ENCODE data around the gene CARNS1.
A peak's percentile ranks its signal among the peaks of the same experiment; 100 is the strongest.

CARNS1 gene

DNA sequence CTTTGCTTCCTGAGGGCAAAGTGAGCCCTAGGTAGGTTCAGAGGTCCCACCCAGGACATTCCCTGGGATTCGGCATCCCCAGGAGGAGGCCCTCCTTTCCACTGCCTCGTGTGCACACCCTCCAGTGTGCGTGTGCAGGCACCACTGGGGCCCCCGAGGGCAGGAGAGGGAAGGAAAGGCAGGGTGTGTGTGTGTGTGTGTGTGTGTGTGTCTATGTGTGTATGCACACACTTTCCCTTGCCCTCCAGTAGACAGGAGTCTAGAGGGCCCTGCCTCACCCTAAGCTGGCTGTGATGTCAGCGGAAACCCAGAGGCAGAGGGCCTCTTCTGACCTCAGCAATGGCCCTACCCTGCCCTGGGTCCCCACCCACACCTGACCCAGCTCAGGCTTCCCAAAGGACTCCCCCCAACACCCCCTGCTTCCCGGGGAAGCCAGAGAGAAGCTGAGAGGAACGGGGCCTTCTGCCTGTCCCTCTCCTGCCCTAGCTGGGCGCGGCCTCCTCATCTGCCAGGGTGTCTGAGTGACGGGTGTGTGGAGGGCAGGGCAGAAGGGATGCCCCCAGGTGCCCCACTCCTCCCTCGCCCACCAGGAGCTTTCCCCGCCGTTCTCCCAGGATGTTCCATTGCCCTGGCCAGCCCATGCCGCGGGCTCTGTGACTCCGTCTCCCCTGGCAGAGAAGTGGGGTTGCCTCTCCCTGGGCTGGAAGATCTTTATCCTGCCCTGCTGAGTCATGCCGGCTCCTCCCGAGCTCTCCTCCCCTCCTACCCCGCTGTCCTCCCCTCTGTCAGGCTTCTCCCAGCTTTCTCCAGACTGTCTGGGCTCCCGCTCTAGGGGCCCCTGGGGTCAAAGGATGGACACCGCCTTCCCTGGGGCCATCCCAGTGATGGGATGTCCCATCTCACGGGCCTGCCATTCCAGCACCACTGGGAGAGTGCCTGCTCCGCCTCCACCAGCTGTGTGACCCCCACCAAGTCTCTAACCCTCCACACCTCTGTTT lies 36.1 kb upstream of the CARNS1 start:
- Histone ChIP-seq H3K27ac (peak overlapping the region in 6 of 11 experiments; percentile 18 to 89 (median 42); a peak in 11 of 22 replicates), H3K4me1 (peaks cover 46 to 82% (median 64%) of the 10 kb centered on the region in 10 experiments), H3K36me3 (no peaks in the 10 kb centered on the region), H4K20me1 (peaks cover 0 to 5% (median 0%) of the 10 kb centered on the region in 11 experiments; a peak in 2 of 22 replicates), H3K9me3 (replicated peaks in 1 of 11) (no peaks in the 10 kb centered on the region), H3K4me3 (no peak overlapping the region), H3K27me3 (peaks cover 11 to 37% (median 34%) of the 10 kb centered on the region in 11 experiments), H3K9ac (peak overlapping the region in 5 of 11 experiments; percentile 2 to 39 (median 10); a peak in 4 of 22 replicates), H3K4me2 (peak overlapping the region; percentile 10 to 92 (median 41); a peak in 17 of 22 replicates)
- no peak for TF ChIP-seq Cebpa-rat (IDR thresholded peaks at IDR 0.05)

DNA sequence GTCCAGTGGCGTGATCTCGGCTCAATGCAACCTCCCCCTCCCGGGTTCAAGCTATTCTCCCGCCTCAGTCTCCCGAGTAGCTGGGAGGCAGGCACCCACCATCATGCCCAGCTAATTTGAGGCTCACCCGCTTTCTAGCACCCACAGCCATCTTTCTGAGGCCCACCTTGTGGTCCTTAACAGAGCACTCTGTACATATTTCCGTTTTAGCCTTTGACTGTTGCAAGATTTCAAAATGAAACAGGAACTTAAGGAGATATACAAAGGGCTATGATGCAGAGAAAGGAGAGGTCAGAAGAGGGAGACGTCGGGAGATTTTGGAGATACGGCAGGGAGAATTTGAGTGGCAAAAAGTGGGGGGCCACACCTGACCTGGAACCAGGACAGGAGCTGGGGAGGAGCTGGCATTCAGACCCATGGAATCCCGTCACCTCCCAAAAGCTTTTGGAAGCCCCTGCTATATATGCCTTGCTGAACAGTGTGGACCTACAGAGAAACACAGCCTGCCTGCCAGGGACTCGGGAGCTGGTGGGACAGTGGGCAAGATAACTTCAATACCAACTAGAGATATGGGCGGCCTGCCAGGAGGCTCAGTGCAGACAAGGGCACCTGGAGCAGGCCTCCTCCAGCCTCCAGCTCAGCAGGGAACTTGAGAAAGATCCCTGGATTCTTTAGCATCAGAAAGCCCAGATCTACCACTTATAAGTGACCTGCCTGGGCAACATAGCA lies 34.1 kb upstream of the CARNS1 start:
- H3K9ac ChIP-seq: peak overlapping the region; percentile 38 to 76 (median 62)

DNA sequence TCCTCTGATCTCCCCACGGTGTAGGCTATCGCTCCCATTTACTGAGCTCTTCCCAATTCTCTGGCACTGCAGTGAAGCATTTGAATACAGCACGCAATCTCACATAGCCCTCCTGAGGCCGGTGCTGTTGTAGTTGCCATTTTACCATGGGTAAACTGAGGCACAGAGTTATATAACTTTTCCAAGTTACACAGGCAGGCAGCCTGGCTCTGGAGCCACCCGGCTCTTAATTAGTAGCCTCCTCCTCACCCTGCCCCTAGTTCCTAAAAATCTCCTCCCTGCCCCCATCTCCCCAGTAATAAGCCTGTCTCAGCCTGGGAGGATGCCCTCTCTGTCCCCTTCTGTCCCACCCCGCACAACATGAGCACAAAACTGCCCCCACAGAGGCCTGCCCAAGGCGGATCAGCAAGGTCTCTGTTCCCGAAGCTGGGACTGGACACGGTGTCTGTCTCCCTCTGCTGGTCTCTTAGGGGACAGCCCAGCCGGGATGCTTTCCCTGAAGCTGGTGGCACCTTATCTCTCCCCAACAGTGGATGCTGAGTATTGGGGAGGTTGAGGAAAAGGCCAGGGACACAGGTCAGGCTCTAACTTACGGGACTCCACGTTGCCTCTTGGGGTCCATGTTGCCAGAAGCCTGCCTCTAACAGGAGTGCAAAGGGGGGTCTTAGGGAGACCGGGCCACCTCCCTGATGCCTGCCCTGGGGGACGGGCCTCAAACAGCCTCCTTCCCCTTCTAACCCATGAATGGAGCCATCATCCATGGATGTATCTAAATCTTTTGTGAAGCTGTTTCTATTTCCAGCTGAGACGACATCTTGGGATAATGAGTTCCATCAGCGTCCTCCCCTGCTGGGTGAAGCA lies 33.0 kb upstream of the CARNS1 start:
- peak overlapping the region in 5 of 11 experiments; percentile 30 to 76 (median 65); a peak in 6 of 22 replicates for H3K9ac ChIP-seq
- no peaks in the 10 kb centered on the region for H4K20me1 ChIP-seq
- H3K4me1 ChIP-seq: peaks cover 37 to 65% (median 50%) of the 10 kb centered on the region in 10 experiments
- H3K27ac ChIP-seq: peak overlapping the region in 5 of 11 experiments; percentile 77 to 91 (median 83); a peak in 10 of 22 replicates
- no peaks in the 10 kb centered on the region for H3K36me3 ChIP-seq
- peaks cover 0 to 6% (median 4%) of the 10 kb centered on the region in 11 experiments; a peak in 19 of 22 replicates for H3K27me3 ChIP-seq
- peak overlapping the region in 1 of 10 experiments; percentile 55; a peak in 1 of 20 replicates for H3K4me3 ChIP-seq
- H3K4me2 ChIP-seq: peak overlapping the region; percentile 71 to 96 (median 86)
- H3K9me3 ChIP-seq (replicated peaks in 1 of 11): no peaks in the 10 kb centered on the region
- no peak for TF ChIP-seq Cebpa-rat (IDR thresholded peaks at IDR 0.05)

More for the DNA sequence above, 34.1 kb upstream of the CARNS1 start:
- peak overlapping the region; percentile 71 to 96 (median 86) for H3K4me2 ChIP-seq
- H3K27me3 ChIP-seq: peaks cover 6 to 17% (median 15%) of the 10 kb centered on the region in 11 experiments; a peak in 21 of 22 replicates
- no peaks in the 10 kb centered on the region for H4K20me1 ChIP-seq
- peak in 5 of 11 experiments; percentile 13 to 60 (median 45); a peak in 4 of 22 replicates for TF ChIP-seq Cebpa-rat (IDR thresholded peaks at IDR 0.05)
- no peaks in the 10 kb centered on the region for H3K36me3 ChIP-seq
- no peaks in the 10 kb centered on the region for H3K9me3 ChIP-seq (replicated peaks in 1 of 11)
- H3K4me1 ChIP-seq: peaks cover 40 to 63% (median 47%) of the 10 kb centered on the region in 10 experiments
- H3K4me3 ChIP-seq: peak overlapping the region in 3 of 10 experiments; percentile 12 to 55 (median 36); a peak in 7 of 20 replicates
- H3K27ac ChIP-seq: peak overlapping the region; percentile 48 to 91 (median 78)

DNA sequence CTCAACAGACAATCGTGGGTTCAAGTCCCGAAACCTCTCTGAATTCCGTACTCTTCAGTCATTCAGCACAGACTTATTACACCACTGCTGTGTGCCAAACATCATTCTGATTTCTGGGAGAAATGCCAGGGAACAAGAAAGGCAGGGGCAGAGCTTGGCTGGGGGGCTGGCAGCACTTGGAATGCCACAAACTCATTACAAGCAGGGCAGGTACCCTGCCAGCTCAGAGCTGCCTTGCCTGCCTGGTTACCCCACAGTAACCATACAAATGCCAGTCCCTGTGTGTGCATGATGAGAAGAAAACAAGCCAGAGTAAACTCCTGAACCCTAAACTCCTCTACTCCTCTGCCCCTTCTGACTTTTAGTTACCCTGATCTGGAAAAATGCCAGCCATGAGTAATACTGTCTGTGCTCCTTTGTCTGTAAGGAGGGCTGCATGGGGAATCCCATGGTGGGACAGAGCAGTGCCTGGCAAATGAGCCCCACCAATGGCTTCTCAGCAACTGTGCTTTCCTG lies 30.6 kb upstream of the CARNS1 start:
- peak overlapping the region in 4 of 11 experiments; percentile 2 to 27 (median 18); a peak in 2 of 22 replicates for H3K9ac ChIP-seq
- peaks cover 27 to 51% (median 38%) of the 10 kb centered on the region in 10 experiments for H3K4me1 ChIP-seq
- no peak overlapping the region for H3K4me2 ChIP-seq
- H3K9me3 ChIP-seq (replicated peaks in 1 of 11): no peaks in the 10 kb centered on the region
- no peak overlapping the region for H3K27ac ChIP-seq
- no peaks in the 10 kb centered on the region for H3K36me3 ChIP-seq
- no peak overlapping the region for H3K4me3 ChIP-seq
- H4K20me1 ChIP-seq: peaks cover 0 to 6% (median 0%) of the 10 kb centered on the region in 11 experiments; a peak in 2 of 22 replicates
- no peak for TF ChIP-seq Cebpa-rat (IDR thresholded peaks at IDR 0.05)
- no peaks in the 10 kb centered on the region; a peak in 1 of 22 replicates for H3K27me3 ChIP-seq

DNA sequence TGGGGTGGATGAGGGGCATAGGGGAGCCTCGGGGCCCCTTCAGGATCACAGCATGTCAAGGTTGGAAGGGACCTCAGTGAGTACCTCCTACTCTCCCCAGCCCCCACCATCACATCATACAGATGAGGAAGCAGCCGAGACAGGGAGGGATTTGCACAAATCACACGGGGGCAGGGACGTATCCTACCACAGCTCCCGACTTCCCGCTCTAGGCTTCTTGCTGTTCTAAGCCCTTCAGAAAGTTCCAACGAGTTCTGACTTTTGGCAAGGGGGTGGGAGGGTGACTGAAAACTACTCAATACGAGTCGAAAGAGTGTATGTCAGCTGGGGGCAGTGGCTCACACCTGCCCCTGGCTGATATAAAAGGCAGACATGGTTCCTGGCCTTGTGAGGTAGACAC lies 28.4 kb upstream of the CARNS1 start:
- Histone ChIP-seq H3K9me3 (replicated peaks in 1 of 11) (no peaks in the 10 kb centered on the region), H3K4me2 (peak overlapping the region in 5 of 11 experiments; percentile 43 to 61 (median 48); a peak in 10 of 22 replicates), H3K27ac (no peak overlapping the region), H3K36me3 (no peaks in the 10 kb centered on the region), H4K20me1 (peaks cover 0 to 6% (median 0%) of the 10 kb centered on the region in 11 experiments; a peak in 4 of 22 replicates), H3K9ac (peak overlapping the region in 5 of 11 experiments; percentile 10 to 37 (median 24); a peak in 4 of 22 replicates), H3K27me3 (no peaks in the 10 kb centered on the region; a peak in 1 of 22 replicates), H3K4me1 (peaks cover 24 to 40% (median 31%) of the 10 kb centered on the region in 10 experiments), H3K4me3 (no peak overlapping the region)
- TF ChIP-seq Cebpa-rat (IDR thresholded peaks at IDR 0.05): no peak

DNA sequence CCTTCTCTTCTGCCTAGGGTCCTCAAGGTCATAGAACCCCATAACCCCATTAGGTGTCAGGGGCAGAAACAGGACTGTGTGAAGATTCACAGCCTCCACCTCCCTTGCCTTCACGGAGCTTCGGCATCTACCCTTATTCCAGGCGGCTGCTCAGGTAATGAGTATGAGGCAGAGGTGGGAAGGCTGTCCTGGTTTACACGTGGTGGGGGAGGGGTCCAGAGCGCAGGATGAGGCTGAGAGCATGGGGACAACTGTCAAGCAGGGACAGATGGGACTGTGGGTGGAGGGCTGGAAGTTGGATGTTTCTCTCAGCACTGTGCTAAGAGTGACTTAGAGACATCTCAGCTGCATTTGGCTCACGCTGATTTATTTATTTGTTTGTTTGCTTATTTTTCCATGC lies 28.0 kb upstream of the CARNS1 start:
- H3K27ac ChIP-seq: no peak overlapping the region
- no peaks in the 10 kb centered on the region for H3K9me3 ChIP-seq (replicated peaks in 1 of 11)
- H3K27me3 ChIP-seq: no peaks in the 10 kb centered on the region; a peak in 1 of 22 replicates
- no peaks in the 10 kb centered on the region for H3K36me3 ChIP-seq
- H3K4me2 ChIP-seq: peak overlapping the region in 5 of 11 experiments; percentile 43 to 61 (median 48); a peak in 8 of 22 replicates
- H3K4me3 ChIP-seq: no peak overlapping the region
- peaks cover 23 to 38% (median 30%) of the 10 kb centered on the region in 10 experiments for H3K4me1 ChIP-seq
- no peak for TF ChIP-seq Cebpa-rat (IDR thresholded peaks at IDR 0.05)
- peak overlapping the region in 4 of 11 experiments; percentile 17 to 37 (median 28); a peak in 2 of 22 replicates for H3K9ac ChIP-seq
- H4K20me1 ChIP-seq: peaks cover 0 to 9% (median 4%) of the 10 kb centered on the region in 11 experiments; a peak in 12 of 22 replicates

DNA sequence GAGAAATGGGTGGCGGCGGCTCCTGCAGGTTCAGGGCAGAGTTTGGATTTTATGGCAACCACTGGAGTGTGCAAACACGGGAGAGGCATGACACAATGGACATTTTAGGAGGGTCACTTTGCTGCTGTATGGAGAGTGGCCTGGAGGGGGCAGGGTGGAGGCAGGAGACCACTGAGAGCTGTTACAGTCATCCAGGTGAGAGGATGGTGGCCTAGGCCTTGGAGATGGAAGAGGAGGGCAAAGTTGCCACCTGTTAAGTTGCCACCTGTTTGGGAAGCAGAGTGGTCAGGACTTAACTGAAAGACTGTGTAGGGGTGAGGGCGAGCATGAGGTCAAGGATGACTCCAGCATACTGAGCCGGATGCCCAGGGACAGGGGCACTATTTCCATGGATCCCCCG lies 26.0 kb upstream of the CARNS1 start:
- Histone ChIP-seq H4K20me1 (peaks cover 0 to 24% (median 13%) of the 10 kb centered on the region in 11 experiments; a peak in 17 of 22 replicates), H3K36me3 (peaks cover 0 to 15% (median 13%) of the 10 kb centered on the region in 11 experiments; a peak in 15 of 22 replicates), H3K4me3 (no peak overlapping the region), H3K4me1 (peaks cover 28 to 51% (median 45%) of the 10 kb centered on the region in 10 experiments), H3K9ac (peak overlapping the region in 4 of 11 experiments; percentile 15 to 91 (median 52); a peak in 3 of 22 replicates), H3K27ac (no peak overlapping the region), H3K27me3 (no peaks in the 10 kb centered on the region; a peak in 1 of 22 replicates), H3K9me3 (replicated peaks in 1 of 11) (no peaks in the 10 kb centered on the region), H3K4me2 (peak overlapping the region in 8 of 11 experiments; percentile 83 to 100 (median 96); a peak in 9 of 22 replicates)
- no peak for TF ChIP-seq Cebpa-rat (IDR thresholded peaks at IDR 0.05)

All from BLaER1 treated with 17β-estradiol and CSF1 and Interleukin-3, amounts not matched to agents 10 nM and 100 nM (cell line).